Activated CD4-positive, alpha-beta T cell treated with anti-CD3 and anti-CD28 coated beads for 48 hours (primary cell): Measurements from ENCODE around the gene FAM110D.

Experiments used
- DNase-seq: peaks from one replicate; pipeline ENCODE4 v3.0.0-alpha.2; 2020

Gene FAM110D

GRCh38 chr1:26158908-26159742 is at the start of gene FAM110D:
FAM110D (plus strand) TSS chr1:26159079; CDS start chr1:26161292, 2,213 bp downstream.
- no peak for DNase-seq

GRCh38 chr1:26109229-26110164 is 49.4 kb upstream of the FAM110D start:
- no peak for DNase-seq

- peak; percentile 82 for DNase-seq
These were observed 47.9 kb upstream of the FAM110D start for GRCh38 chr1:26110731-26111529.

GRCh38 chr1:26111530-26112406 is 47.1 kb upstream of the FAM110D start, which contains the start of gene PDIK1L:
PDIK1L (plus strand) TSS chr1:26111824; CDS start chr1:26114309, 2,485 bp downstream.
- peak; percentile 95 for DNase-seq

GRCh38 chr1:26112407-26112775 is 46.5 kb upstream of the FAM110D start:
- DNase-seq = peak; percentile 18

- DNase-seq = no peak
These were observed 44.5 kb upstream of the FAM110D start for GRCh38 chr1:26114165-26114927.

GRCh38 chr1:26119892-26120608 is 38.8 kb upstream of the FAM110D start:
- DNase-seq = no peak

- no peak for DNase-seq
These were observed 36.8 kb upstream of the FAM110D start for GRCh38 chr1:26121854-26122773.

- peak; percentile 20 for DNase-seq
These were observed 35.6 kb upstream of the FAM110D start for GRCh38 chr1:26122988-26123973.

GRCh38 chr1:26124418-26125331 is 34.2 kb upstream of the FAM110D start:
- DNase-seq = no peak

- DNase-seq = no peak
These were observed 33.5 kb upstream of the FAM110D start for GRCh38 chr1:26125382-26125781.

- no peak for DNase-seq
These were observed 32.9 kb upstream of the FAM110D start for GRCh38 chr1:26125946-26126320.

GRCh38 chr1:26126321-26127084 is 32.4 kb upstream of the FAM110D start:
- peak; percentile 32 for DNase-seq

- peak; percentile 16 for DNase-seq
These were observed 31.4 kb upstream of the FAM110D start for GRCh38 chr1:26127235-26128163.

- no peak for DNase-seq
These were observed 29.1 kb upstream of the FAM110D start for GRCh38 chr1:26129778-26130177.
